Measurements from ENCODE around the gene ASB2.

Gene ASB2

GRCh38 chr14:93960774-93961438 lies 15.5 kb downstream of the ASB2 start (continued):
- 0 out of 2 replicates have a peak, but pooled peaks have one; percentile 53 for TF ChIP-seq REST (tag by site-specific recombination; IDR thresholded peaks at IDR 0.05)
- TF ChIP-seq ZFP41 (tag by site-specific recombination; IDR thresholded peaks at IDR 0.05; ENCODE audit: borderline replicate concordance): no peak
- peak; percentile 49 for TF ChIP-seq ZNF623 (tag by site-specific recombination; IDR thresholded peaks at IDR 0.05)
- no peak for TF ChIP-seq ZNF169 (tag by site-specific recombination; IDR thresholded peaks at IDR 0.05)
- TF ChIP-seq ZNF37A (tag by site-specific recombination; IDR thresholded peaks at IDR 0.05): no peak
- TF ChIP-seq ZNF768 (tag by site-specific recombination; IDR thresholded peaks at IDR 0.05): 0 out of 2 replicates have a peak, but pooled peaks have one; percentile 32
- no peak for TF ChIP-seq ZNF514 (tag by site-specific recombination; IDR thresholded peaks at IDR 0.05)
- no peak for TF ChIP-seq ZNF366 (tag by site-specific recombination; conservative IDR thresholded peaks at IDR 0.05)
- peak; percentile 62 for TF ChIP-seq ZNF426 (tag by site-specific recombination; IDR thresholded peaks at IDR 0.05)
- TF ChIP-seq ZNF501 (tag by site-specific recombination; IDR thresholded peaks at IDR 0.05): no peak
- no peak for TF ChIP-seq ZNF155 (tag by site-specific recombination; IDR thresholded peaks at IDR 0.05)
- TF ChIP-seq ZNF626 (tag by site-specific recombination; IDR thresholded peaks at IDR 0.05): no peak
- TF ChIP-seq PRDM2 (tag by site-specific recombination; IDR thresholded peaks at IDR 0.05; ENCODE audit: borderline replicate concordance): no peak
- no peak for TF ChIP-seq YY2 (tag by site-specific recombination; IDR thresholded peaks at IDR 0.05)
- no peak for TF ChIP-seq ZEB2 (tag by site-specific recombination; IDR thresholded peaks at IDR 0.05)
- TF ChIP-seq ZNF140 (tag by site-specific recombination; IDR thresholded peaks at IDR 0.05): peak; percentile 27; the same call in 1 of the 2 replicates
- no peak for TF ChIP-seq ZNF747 (tag by site-specific recombination; IDR thresholded peaks at IDR 0.05)
- no peak for TF ChIP-seq ZNF585B (tag by site-specific recombination; IDR thresholded peaks at IDR 0.05)
- no peak for TF ChIP-seq ZFP69B (tag by site-specific recombination; IDR thresholded peaks at IDR 0.05)
- no peak for TF ChIP-seq ZNF19 (tag by site-specific recombination; IDR thresholded peaks at IDR 0.05; ENCODE audit: low read depth)
- no peak for TF ChIP-seq ZNF548 (tag by site-specific recombination; IDR thresholded peaks at IDR 0.05)
- no peak for TF ChIP-seq SP7 (tag by site-specific recombination; IDR thresholded peaks at IDR 0.05)
- TF ChIP-seq ZNF423 (tag by site-specific recombination; IDR thresholded peaks at IDR 0.05): no peak
- TF ChIP-seq ZNF114 (tag by site-specific recombination; IDR thresholded peaks at IDR 0.05): no peak
- TF ChIP-seq ZNF266 (tag by site-specific recombination; IDR thresholded peaks at IDR 0.05; ENCODE audit: low read depth): no peak
- no peak for TF ChIP-seq ZNF248 (tag by site-specific recombination; IDR thresholded peaks at IDR 0.05)
- no peak for TF ChIP-seq ZBTB17 (tag by site-specific recombination; IDR thresholded peaks at IDR 0.05)
- TF ChIP-seq ZNF433 (tag by site-specific recombination; IDR thresholded peaks at IDR 0.05; ENCODE audit: low read depth): peak; percentile 44; the same call in 1 of the 2 replicates
- 0 out of 2 replicates have a peak, but pooled peaks have one; percentile 26 for TF ChIP-seq ZNF629 (tag by site-specific recombination; IDR thresholded peaks at IDR 0.05)
- TF ChIP-seq ZNF274 (IDR thresholded peaks at IDR 0.05; ENCODE audit: low read length): no peak
- TF ChIP-seq ZNF274 (tag by site-specific recombination; IDR thresholded peaks at IDR 0.05; ENCODE audit: borderline replicate concordance): no peak
- TF ChIP-seq ZNF621 (tag by site-specific recombination; IDR thresholded peaks at IDR 0.05): no peak
- TF ChIP-seq ZNF76 (tag by site-specific recombination; IDR thresholded peaks at IDR 0.05; ENCODE audit: borderline replicate concordance, low read depth): no peak
- TF ChIP-seq ZNF202 (tag by site-specific recombination; IDR thresholded peaks at IDR 0.05; ENCODE audit: borderline replicate concordance): 0 out of 2 replicates have a peak, but pooled peaks have one; percentile 59

All from HEK293 (cell line).